LNCAP (cell line): Measurements from ENCODE around the gene CRISPLD2.

Experiments used
- TF ChIP-seq, protein P1 (sequence below): fragments of 450-650 bp; IDR thresholded peaks from 2 replicates; pipeline ENCODE4 v1.5.1; 2017; ENCODE audit warnings: mild to moderate bottlenecking

The CRISPLD2 gene

DNA sequence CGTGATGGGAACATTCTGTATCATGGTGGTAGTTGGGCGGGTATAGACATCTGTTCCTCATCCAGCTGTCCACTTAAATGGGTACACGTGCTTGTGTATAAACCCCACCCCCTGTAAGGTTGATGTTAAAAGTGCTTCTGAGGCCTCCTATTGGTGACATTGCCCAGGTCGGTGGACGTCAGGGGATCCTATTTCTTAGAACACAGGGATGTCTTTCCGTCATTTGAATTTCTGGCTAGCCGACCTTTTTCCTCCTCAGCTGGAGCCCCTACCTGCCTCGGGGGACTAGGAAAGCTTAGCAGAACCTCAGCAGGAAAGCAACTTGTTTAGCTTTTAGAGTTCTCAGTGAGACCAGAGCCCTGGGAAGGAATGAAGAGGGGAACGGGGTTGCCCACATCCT is 16.6 kb upstream of the CRISPLD2 start:
- TF ChIP-seq, protein P1, sequence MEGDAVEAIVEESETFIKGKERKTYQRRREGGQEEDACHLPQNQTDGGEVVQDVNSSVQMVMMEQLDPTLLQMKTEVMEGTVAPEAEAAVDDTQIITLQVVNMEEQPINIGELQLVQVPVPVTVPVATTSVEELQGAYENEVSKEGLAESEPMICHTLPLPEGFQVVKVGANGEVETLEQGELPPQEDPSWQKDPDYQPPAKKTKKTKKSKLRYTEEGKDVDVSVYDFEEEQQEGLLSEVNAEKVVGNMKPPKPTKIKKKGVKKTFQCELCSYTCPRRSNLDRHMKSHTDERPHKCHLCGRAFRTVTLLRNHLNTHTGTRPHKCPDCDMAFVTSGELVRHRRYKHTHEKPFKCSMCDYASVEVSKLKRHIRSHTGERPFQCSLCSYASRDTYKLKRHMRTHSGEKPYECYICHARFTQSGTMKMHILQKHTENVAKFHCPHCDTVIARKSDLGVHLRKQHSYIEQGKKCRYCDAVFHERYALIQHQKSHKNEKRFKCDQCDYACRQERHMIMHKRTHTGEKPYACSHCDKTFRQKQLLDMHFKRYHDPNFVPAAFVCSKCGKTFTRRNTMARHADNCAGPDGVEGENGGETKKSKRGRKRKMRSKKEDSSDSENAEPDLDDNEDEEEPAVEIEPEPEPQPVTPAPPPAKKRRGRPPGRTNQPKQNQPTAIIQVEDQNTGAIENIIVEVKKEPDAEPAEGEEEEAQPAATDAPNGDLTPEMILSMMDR = no peak

GRCh38 chr16:84804326-84804725 is 15.5 kb upstream of the CRISPLD2 start:
- TF ChIP-seq, protein P1 = no peak

- TF ChIP-seq, protein P1 = no peak
These were observed 13.4 kb upstream of the CRISPLD2 start for GRCh38 chr16:84806256-84806889.

GRCh38 chr16:84806890-84807258 is 12.9 kb upstream of the CRISPLD2 start:
- TF ChIP-seq, protein P1 = no peak

DNA sequence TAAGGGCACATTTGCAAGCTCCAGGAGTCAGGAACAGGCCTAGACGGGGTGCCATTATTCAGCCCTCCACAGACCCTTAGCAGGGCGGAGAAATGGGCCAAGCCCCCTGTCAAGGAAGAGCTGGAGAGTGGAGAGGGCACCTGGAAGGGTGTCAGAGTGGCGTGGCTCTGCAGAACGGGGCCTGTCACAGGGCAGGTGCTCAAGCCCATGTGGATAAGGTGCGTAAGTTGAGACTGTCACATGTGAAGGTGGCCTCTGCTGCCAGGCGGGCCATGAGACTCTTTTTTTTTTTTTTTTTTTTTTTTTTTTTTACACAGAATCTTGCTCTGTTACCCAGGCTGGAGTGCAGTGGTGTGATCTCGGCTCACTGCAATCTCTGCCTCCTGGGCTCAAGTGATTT is 12.0 kb upstream of the CRISPLD2 start:
- TF ChIP-seq, protein P1 = no peak

- TF ChIP-seq, protein P1 = no peak
These were observed 11.0 kb upstream of the CRISPLD2 start for GRCh38 chr16:84808826-84809225.

DNA sequence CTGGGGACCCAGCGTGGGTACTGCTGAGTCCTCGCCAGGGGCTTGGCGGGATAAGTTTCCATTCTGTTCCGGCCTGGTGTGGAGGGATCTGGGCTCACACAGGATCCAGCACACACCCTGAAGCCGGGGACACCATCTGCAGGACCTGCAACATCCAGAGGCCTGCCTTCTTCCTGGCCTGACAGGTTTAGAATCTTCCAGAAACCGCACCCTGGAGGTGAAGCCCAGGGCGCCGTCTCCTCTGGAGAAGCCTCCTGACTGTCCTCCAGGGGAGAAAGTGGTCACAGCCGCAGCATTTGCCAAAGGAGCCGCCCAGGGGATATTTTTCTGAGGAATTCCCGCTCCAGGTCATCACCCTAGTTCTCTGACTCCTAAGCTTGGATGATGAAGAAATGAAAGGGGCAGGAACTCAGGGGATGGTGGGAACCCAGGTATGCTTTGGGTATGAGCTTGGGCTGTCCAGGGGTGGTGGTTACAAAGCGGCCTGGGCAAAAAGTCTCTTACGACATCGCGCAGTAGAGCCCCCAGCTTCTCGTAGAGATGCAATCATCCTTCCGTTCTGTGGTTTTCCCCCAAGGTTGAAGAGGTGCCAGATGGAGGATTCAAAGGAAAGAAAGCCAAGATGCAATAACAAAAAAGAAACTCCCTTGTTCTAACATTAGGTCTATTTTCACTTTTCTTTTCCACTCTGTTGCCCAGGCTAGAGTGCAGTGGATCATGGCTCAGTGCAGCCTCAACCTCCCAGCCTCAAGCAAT is 9.1 kb upstream of the CRISPLD2 start:
- TF ChIP-seq, protein P1 = no peak
